Fibroblast of lung (primary cell): Measurements from ENCODE around the gene CD6.

Source experiments
- EZH2 ChIP-seq: IDR thresholded peaks from 2 replicates; pipeline ENCODE4 v1.5.1; 2012; ENCODE audit warnings: low read length, control low read depth, mild to moderate bottlenecking; ENCODE audit errors: missing control alignments
- TF ChIP-seq, protein P1 (sequence below), 2 donors: IDR thresholded peaks in 1 of 2; conservative IDR thresholded peaks in 1 of 2; 1 replicate in 1 of 2; 2 replicates in 1 of 2; pipeline ENCODE4 v1.5.1; 2011 to 2012; ENCODE audit warnings: low read length in 2 of 2, control low read depth in 1 of 2, inconsistent platforms in 1 of 2, low read depth in 1 of 2, mild to moderate bottlenecking in 1 of 2

DNA sequence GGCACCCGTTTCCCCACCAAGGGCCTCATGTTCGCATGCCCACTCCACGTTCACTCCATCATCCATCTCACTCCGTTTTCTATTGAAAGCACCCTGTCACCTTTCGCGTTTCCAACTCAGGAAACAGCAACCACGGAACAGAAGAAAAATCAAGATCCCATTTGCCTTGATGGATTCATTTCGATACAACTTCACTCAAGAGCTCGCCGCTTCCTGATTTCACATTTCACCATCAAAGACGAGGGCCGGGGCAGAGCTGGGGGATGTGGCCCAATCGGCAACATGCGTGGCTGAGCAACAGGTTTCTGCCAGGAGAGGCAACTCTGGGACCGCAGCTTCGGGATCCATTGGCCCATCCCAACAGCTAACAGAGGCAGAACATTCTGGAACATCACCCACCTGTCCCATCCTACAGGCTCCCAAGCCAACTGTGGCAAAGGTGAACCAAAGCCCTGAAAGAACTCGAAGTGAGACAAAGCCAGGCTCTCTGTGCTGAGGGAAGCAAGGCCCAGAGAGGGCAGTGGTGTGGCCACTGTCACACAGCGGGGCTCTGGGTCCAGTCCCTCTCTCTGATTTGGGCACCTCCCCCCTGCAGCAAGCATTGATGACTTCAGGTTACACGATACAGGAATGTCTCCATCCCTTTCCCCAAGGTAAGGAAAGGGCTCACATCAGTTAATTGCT, 94.6 kb downstream of the CD6 start:
- TF ChIP-seq, protein P1, sequence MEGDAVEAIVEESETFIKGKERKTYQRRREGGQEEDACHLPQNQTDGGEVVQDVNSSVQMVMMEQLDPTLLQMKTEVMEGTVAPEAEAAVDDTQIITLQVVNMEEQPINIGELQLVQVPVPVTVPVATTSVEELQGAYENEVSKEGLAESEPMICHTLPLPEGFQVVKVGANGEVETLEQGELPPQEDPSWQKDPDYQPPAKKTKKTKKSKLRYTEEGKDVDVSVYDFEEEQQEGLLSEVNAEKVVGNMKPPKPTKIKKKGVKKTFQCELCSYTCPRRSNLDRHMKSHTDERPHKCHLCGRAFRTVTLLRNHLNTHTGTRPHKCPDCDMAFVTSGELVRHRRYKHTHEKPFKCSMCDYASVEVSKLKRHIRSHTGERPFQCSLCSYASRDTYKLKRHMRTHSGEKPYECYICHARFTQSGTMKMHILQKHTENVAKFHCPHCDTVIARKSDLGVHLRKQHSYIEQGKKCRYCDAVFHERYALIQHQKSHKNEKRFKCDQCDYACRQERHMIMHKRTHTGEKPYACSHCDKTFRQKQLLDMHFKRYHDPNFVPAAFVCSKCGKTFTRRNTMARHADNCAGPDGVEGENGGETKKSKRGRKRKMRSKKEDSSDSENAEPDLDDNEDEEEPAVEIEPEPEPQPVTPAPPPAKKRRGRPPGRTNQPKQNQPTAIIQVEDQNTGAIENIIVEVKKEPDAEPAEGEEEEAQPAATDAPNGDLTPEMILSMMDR (conservative IDR thresholded peaks at IDR 0.05 in 1 of 2, IDR thresholded peaks at IDR 0.05 in 1 of 2; ENCODE audit: low read depth in 1 of 2, low read length in 2 of 2): no peak
- no peak for TF ChIP-seq EZH2
